ENCODE data around the gene GPATCH8. TPM values are rescaled to one million over a fixed set of nuclear protein-coding genes. Genes with fewer than 3 reads are reported as not detected.

Gene GPATCH8
- total and polyA plus RNA-seq, 9 of the 15 experiments (the other 6 are each of a cell fraction or from before 2014, with no cell fraction given): 10.6 to 29.6 (median 13.2) TPM

GRCh38 chr17:44533533-44534246, 30.5 kb upstream of the GPATCH8 start:
- Histone ChIP-seq H4K20me1 (replicated peaks; ENCODE audit: control insufficient read depth, insufficient read depth, low read length) (no peaks in the 10 kb centered on the region), H2AFZ (ENCODE audit: low read depth, low read length) (peak overlapping the region; percentile 81), H3K79me2 (ENCODE audit: control insufficient read depth, insufficient read depth, low read length) (no peaks in the 10 kb centered on the region), H3K27ac (ENCODE audit: extremely low read depth, low read depth, low read length) (no peak overlapping the region), H3K9ac (ENCODE audit: insufficient read depth in 1 of 2, low read depth in 2 of 2, low read length in 2 of 2) (no peak overlapping the region), H3K4me2 (ENCODE audit: insufficient read depth, low read length) (no peak overlapping the region), H3K36me3 (ENCODE audit: control insufficient read depth, insufficient read depth, low read length) (no peaks in the 10 kb centered on the region), H3K4me1 (replicated peaks in 1 of 2; ENCODE audit: control insufficient read depth in 2 of 2, insufficient read depth in 2 of 2, low read length in 2 of 2) (peaks cover 7 to 11% of the 10 kb centered on the region in 2 experiments; a peak in 2 of 5 replicates), H3K9me3 (replicated peaks; ENCODE audit: control insufficient read depth, insufficient read depth, low read depth, low read length) (no peaks in the 10 kb centered on the region), H3K9me1 (ENCODE audit: control insufficient read depth, insufficient read depth, low read length) (no peaks in the 10 kb centered on the region), H3K4me3 (no peak overlapping the region), H3K27me3 (ENCODE audit: control insufficient read depth in 2 of 2, insufficient read depth in 2 of 2, low read length in 2 of 2) (peaks cover 0 to 5% of the 10 kb centered on the region in 2 experiments; a peak in 1 of 5 replicates)
- FAIRE-seq (peak; percentile 92), DNase-seq (ENCODE audit: extremely low read depth in 1 of 4, low spot score in 3 of 4) (peak; percentile 92 to 93 (median 92)), ATAC-seq (peak; percentile 97)
- WGBS (ENCODE audit: insufficient coverage, low coverage, missing lambda C conversion rate): 24% methylated on average over 21 of the region's 21 CpGs
- intact Hi-C loops (cut with micrococcal nuclease): loop anchor here (1.0 to 10.0 kb wide), 3 partner anchors 103 to 241 kb away; no protein-coding TSS in a partner anchor
- in situ Hi-C loops (cut with MboI): loop anchor here (5.0 kb wide), 1 partner anchor 139 kb away; no protein-coding TSS in a partner anchor
- ChIA-PET POLR2A (interaction anchor here (0.8 to 1.2 kb wide), 3 partner anchors 11 to 154 kb away, joined by 3 to 4 read pairs (median 3); no protein-coding TSS in a partner anchor), CTCF (ENCODE audit: low intra/inter-chr PET ratio) (interaction anchor here (0.6 to 2.4 kb wide), 4 partner anchors 102 to 331 kb away, joined by 4 to 24 read pairs (median 12); no protein-coding TSS in a partner anchor)
- no TSS peak for BruUV-seq (replicated peaks)
- TF ChIP-seq ZBTB33 (CRISPR knock-in tag; IDR thresholded peaks at IDR 0.05): peak; percentile 82; the same call in 1 of the 2 replicates
- 0 out of 4 replicates have a peak, but pooled peaks of 1 of the 2 experiments have one; percentile 39 for TF ChIP-seq UBTF (IDR thresholded peaks at IDR 0.05; ENCODE audit: borderline replicate concordance in 1 of 2, low read depth in 2 of 2, low read length in 2 of 2)
- no peak for TF ChIP-seq JUNB (CRISPR knock-in tag; conservative IDR thresholded peaks at IDR 0.05)
- no peak for TF ChIP-seq HES1 (IDR thresholded peaks at IDR 0.05; ENCODE audit: low read depth)
- TF ChIP-seq AFF4 (CRISPR knock-in tag; IDR thresholded peaks at IDR 0.05): no peak
- no peak for TF ChIP-seq CAMTA2 (CRISPR knock-in tag; conservative IDR thresholded peaks at IDR 0.05)
- peak in 1 of 3 experiments; percentile 6 for TF ChIP-seq YY1 (IDR thresholded peaks at IDR 0.05; ENCODE audit: borderline replicate concordance in 1 of 3, control insufficient read depth in 1 of 3, extremely low read depth in 1 of 3, insufficient read depth in 3 of 3, insufficient read length in 1 of 3, insufficient replicate concordance in 2 of 3, low read depth in 1 of 3, low read length in 2 of 3)
- peak; percentile 16 for TF ChIP-seq TBP (optimal IDR thresholded peaks at IDR 0.05; ENCODE audit: low read depth, low read length)
- TF ChIP-seq L3MBTL2 (IDR thresholded peaks at IDR 0.05): peak; percentile 76

All from K562 (cell line).